Left hindlimb (tissue), 1 donor: ENCODE measurements around the gene IQCB1.
"Not testable (repeated sequence)": the region's sequence is repeated elsewhere in the genome, so short reads cannot be mapped to it uniquely, and the experiment has no call there.

Experiments used
- DNase-seq: peaks from one replicate; pipeline ENCODE4 v3.0.0-alpha.2; 2018

The IQCB1 gene

GRCh38 chr3:121743106-121743505, 91.8 kb downstream of the IQCB1 start:
- DNase-seq: not testable (repeated sequence)

GRCh38 chr3:121740896-121741295, 94.0 kb downstream of the IQCB1 start:
- no peak for DNase-seq

DNA sequence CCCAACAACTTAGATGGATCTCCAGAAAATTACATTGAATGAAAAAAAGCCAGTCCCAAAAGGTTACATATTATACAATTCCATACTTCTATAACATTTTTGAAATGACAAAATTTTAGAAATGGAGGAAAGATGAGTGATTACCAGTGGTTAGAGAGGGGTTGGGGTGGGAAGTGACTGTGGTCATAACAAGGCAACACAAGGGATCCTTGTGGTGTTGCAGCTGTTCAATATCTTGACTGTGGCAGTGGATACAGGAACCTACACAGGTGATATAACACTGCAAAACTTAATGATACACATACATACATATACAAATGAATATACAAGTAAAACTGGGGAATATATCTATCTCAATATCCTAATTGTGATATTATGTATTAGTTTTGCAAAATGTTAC, 95.0 kb downstream of the IQCB1 start:
- DNase-seq: no peak

DNA sequence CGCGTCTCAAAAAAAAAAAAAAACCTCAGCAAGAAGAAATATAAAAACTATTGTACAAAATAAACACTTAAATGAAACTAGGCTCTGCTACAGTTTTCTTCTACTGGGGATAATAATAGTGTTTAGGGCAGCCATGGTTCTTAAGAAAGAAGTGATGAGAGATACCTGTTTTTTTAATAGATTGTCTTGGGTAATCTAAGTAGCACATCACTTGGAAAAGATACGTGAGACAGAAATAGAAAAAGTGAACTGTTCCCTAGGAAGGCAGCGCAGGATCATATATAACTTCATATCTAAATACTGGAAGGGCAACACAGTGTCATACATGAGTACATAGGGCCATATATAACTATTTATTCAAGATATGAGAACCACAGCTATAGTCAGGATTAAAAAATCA, 97.2 kb downstream of the IQCB1 start:
- DNase-seq: no peak

DNA sequence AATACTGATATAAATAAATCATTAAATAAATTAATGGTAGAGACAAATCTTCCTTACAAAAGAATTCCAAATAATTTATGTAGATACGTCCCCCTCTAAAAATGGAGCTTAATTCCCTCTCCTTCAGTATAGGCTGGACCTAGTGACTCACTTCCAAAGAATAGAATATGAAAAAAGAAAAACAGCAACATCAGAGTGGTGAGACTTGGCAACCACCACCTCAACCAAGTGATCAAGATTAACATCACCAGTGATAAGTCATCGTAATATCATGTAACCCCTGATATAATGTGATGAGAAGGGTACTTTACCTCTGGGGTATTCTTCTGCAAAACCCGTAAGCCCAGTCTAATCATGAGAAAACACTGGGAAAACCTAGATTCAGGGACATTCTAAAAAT, 98.7 kb downstream of the IQCB1 start:
- DNase-seq: no peak

DNA sequence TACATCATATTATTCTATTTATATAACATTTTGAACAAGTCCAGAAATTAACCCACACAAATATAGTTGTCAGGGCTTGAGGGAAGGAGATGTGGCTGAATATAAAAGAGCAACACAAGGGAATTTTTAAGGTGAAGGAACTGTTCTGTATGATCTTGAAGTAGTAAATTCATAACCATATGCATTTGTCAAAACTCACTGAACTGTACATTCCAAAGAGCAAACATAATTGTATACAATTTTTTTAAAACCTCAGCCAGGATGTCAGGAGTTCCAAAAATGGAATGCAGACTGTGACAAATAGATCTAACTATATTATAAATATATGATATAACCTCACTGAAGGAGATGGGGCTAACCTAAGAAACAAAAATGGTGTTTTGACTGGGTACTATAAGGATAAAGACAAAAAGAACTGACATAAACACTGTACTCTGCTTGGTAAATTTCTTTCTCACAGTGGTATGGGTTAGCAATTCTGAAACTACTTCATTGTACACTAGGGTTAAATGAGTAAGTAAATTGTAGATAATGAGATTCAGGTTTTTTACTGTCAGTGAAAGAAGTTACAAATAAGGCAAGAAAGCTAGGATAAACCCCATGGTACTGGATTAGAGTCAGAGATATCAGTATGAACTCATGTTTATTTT, 99.7 kb downstream of the IQCB1 start:
- DNase-seq: no peak

DNA sequence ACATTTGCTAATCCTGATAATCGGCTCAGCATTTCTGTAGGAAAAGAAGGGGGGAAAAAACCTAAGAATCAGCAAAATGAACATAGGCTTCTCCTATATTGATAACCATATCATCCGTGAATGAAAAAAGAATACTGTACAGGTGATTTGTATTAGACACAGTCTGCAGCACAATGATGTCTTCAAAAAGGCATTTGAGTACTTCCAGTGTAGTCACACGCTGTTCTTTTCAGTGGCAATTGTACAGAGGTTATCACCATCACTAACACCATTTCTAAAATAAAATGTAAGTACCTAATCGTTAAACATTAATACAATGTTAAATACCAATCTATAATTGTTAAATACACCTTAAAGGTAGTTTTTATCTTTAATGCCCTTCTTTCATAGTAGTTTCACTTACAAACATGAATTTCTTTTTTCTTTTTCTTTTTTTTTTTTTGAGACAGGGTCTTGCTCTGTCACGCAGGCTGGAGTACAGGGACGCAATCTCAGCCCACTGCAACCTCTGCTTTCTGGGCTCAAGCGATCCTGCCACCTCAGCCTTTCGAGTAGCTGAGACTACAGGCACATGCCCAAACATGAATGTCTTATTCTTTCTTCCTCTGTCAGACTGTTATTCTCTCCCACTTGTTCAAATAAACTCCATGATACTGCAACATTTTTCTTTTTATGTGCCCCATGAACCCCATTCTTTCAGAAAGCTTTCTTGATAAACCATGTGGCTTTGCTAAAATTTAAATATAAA, 103.7 kb downstream of the IQCB1 start:
- DNase-seq: no peak

- DNase-seq: no peak
Measured at GRCh38 chr3:121724130-121724529, 110.7 kb downstream of the IQCB1 start.

DNA sequence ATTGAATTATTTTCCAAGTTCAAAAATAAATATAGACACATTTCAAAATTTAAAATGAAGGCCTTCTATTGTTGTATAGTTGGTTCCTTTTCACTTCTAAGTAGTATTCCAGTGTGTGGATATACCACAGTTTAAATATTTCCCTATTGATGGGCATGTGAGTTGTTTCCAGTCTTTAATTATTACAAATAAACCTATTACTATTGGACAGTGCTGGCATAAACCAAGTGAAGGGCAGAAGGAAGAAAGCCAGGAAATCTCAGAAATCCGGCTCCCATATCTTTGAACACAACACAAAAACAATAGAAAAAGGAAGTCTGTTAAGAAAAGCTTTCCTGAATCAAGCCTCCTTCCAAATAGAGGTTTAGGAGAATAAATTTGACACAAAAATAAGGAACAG, 111.4 kb downstream of the IQCB1 start:
- DNase-seq: no peak

- no peak for DNase-seq
Measured at GRCh38 chr3:121722411-121722810, 112.4 kb downstream of the IQCB1 start.

- DNase-seq: no peak
Measured at GRCh38 chr3:121720163-121720562, 114.7 kb downstream of the IQCB1 start.
